Keratinocyte (primary cell): ENCODE results near the gene CSH2.

Source experiments
- EZH2 ChIP-seq: IDR thresholded peaks from one replicate; pipeline ENCODE4 v1.6.1; 2012; ENCODE audit warnings: inconsistent platforms, mild to moderate bottlenecking, low read length, moderate library complexity
- TF ChIP-seq, protein P1 (sequence below), 3 experiments: IDR thresholded peaks in 1 of 3; conservative IDR thresholded peaks in 1 of 3; optimal IDR thresholded peaks in 1 of 3; 2 replicates in 2 of 3; 3 replicates in 1 of 3; pipeline versions ENCODE3 to v1.5.1; 2011; ENCODE audit warnings: low read length in 3 of 3, mild to moderate bottlenecking in 3 of 3, moderate library complexity in 2 of 3, control low read depth in 1 of 3, inconsistent platforms in 1 of 3; ENCODE audit not compliant: insufficient read depth in 2 of 3; ENCODE audit errors: extremely low read depth in 1 of 3

GRCh38 chr17:63835167-63835720, 38.2 kb downstream of the CSH2 start:
- TF ChIP-seq, protein P1, sequence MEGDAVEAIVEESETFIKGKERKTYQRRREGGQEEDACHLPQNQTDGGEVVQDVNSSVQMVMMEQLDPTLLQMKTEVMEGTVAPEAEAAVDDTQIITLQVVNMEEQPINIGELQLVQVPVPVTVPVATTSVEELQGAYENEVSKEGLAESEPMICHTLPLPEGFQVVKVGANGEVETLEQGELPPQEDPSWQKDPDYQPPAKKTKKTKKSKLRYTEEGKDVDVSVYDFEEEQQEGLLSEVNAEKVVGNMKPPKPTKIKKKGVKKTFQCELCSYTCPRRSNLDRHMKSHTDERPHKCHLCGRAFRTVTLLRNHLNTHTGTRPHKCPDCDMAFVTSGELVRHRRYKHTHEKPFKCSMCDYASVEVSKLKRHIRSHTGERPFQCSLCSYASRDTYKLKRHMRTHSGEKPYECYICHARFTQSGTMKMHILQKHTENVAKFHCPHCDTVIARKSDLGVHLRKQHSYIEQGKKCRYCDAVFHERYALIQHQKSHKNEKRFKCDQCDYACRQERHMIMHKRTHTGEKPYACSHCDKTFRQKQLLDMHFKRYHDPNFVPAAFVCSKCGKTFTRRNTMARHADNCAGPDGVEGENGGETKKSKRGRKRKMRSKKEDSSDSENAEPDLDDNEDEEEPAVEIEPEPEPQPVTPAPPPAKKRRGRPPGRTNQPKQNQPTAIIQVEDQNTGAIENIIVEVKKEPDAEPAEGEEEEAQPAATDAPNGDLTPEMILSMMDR (optimal IDR thresholded peaks at IDR 0.05 in 1 of 3, IDR thresholded peaks at IDR 0.05 in 1 of 3, conservative IDR thresholded peaks at IDR 0.05 in 1 of 3; ENCODE audit: extremely low read depth in 1 of 3, insufficient read depth in 2 of 3, low read length in 3 of 3) = no peak
- no peak for TF ChIP-seq EZH2
